DOHH2 (cell line): ENCODE measurements around the gene IL10RB.

ENCODE experiments used
- EZH2phosphoT487 ChIP-seq: fragments of 200-600 bp; sonication (generic); IDR thresholded peaks from 2 replicates; pipeline ENCODE4 v1.6.1; 2017; ENCODE audit warnings: borderline replicate concordance, mild to moderate bottlenecking, antibody characterized with exemption, low read length, moderate library complexity, mixed read lengths
- TF ChIP-seq, protein P1 (sequence below): fragments of 200-600 bp; sonication (generic); IDR thresholded peaks from one replicate; pipeline ENCODE4 v1.5.1; 2014; ENCODE audit warnings: antibody characterized with exemption, mild to moderate bottlenecking, low read depth, low read length; ENCODE audit not compliant: poor library complexity, severe bottlenecking

DNA sequence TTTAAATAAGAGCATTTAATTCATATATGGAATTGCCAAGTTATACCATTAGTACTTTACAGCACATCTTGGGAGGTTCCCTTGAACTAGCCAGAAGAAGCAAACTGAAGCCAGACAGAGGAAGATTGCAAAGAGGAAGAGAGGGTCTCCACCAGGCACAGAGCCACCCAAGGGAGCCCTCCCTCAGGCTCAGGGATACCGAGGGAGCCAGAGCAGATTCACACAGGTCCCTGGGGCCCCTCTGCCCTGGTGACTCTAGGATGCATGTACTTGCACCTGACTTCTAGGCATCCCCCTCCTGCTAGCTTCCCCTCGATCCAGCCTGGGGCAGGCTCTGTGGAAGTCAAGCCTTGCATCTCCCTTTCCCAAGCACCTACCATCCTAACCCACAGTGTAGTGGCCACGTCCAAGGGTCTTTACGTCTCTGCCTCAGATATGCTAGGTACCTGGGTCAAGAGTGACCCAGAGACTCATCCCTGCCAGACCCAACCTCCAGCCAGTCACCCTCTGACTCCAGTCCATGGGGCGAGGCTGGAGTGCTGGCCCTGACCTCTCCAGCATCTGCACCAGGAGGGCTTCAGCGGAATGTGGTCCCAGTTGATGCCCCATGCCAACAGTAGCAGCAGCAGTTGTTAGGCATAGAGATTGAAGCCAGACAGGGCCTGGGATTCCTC is 30.0 kb upstream of the IL10RB start:
- TF ChIP-seq, protein P1, sequence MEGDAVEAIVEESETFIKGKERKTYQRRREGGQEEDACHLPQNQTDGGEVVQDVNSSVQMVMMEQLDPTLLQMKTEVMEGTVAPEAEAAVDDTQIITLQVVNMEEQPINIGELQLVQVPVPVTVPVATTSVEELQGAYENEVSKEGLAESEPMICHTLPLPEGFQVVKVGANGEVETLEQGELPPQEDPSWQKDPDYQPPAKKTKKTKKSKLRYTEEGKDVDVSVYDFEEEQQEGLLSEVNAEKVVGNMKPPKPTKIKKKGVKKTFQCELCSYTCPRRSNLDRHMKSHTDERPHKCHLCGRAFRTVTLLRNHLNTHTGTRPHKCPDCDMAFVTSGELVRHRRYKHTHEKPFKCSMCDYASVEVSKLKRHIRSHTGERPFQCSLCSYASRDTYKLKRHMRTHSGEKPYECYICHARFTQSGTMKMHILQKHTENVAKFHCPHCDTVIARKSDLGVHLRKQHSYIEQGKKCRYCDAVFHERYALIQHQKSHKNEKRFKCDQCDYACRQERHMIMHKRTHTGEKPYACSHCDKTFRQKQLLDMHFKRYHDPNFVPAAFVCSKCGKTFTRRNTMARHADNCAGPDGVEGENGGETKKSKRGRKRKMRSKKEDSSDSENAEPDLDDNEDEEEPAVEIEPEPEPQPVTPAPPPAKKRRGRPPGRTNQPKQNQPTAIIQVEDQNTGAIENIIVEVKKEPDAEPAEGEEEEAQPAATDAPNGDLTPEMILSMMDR = no peak
- no peak for TF ChIP-seq EZH2phosphoT487
